DND-41 (cell line): ENCODE data around the gene MSANTD1.

ENCODE experiments used
- ATAC-seq: fragments of 200-7000 bp; cut with Tn5 transposase; 3 replicates; pipeline ENCODE4 v1.9.1; 2021; ENCODE audit warnings: low read depth; ENCODE audit not compliant: insufficient read depth
- DNase-seq: peaks from one replicate; pipeline ENCODE4 v3.0.0-alpha.2; 2020
- H2AFZ ChIP-seq: 2 replicates; pipeline ENCODE4 v1.6.0; 2012; ENCODE audit warnings: low read depth, low read length
- H3K27ac ChIP-seq: 2 replicates; pipeline ENCODE4 v1.5.1; 2012; ENCODE audit warnings: low read length, inconsistent platforms
- H3K27me3 ChIP-seq: fragments of 200-600 bp; sonication (generic); 2 replicates; pipeline ENCODE4 v1.6.0; 2012; ENCODE audit warnings: low read length, mild to moderate bottlenecking, inconsistent platforms; ENCODE audit not compliant: insufficient read depth, poor library complexity
- H3K36me3 ChIP-seq: 2 replicates; pipeline ENCODE4 v1.5.1; 2012; ENCODE audit warnings: low read length, inconsistent platforms; ENCODE audit not compliant: insufficient read depth
- H3K4me1 ChIP-seq: 2 replicates; pipeline ENCODE4 v1.5.1; 2012; ENCODE audit warnings: mild to moderate bottlenecking, low read length; ENCODE audit not compliant: insufficient read depth
- H3K4me2 ChIP-seq: 2 replicates; pipeline ENCODE4 v1.6.0; 2012; ENCODE audit warnings: mild to moderate bottlenecking, moderate library complexity, low read length, inconsistent platforms; ENCODE audit not compliant: insufficient read depth
- H3K4me3 ChIP-seq, 2 experiments: fragments of 200-600 bp in 1 of 2; shearing (Covaris generic) in 1 of 2; 2 replicates each; pipeline ENCODE4 v1.5.1; 2012 to 2016; ENCODE audit warnings: inconsistent platforms in 2 of 2, low read length in 2 of 2, mild to moderate bottlenecking in 2 of 2, low read depth in 1 of 2, moderate library complexity in 1 of 2
- H3K79me2 ChIP-seq: 2 replicates; pipeline ENCODE4 v1.6.0; 2012; ENCODE audit warnings: low read length, inconsistent platforms; ENCODE audit not compliant: insufficient read depth
- H3K9ac ChIP-seq: 2 replicates; pipeline ENCODE4 v1.6.0; 2012; ENCODE audit warnings: low read depth, mild to moderate bottlenecking, inconsistent platforms, low read length, moderate library complexity
- H3K9me3 ChIP-seq: 2 replicates; pipeline ENCODE4 v1.5.1; 2012; ENCODE audit warnings: low read length, moderate library complexity, mild to moderate bottlenecking, inconsistent platforms; ENCODE audit not compliant: insufficient read depth, severe bottlenecking
- H4K20me1 ChIP-seq: 2 replicates; pipeline ENCODE4 v1.6.0; 2012; ENCODE audit warnings: low read length; ENCODE audit not compliant: insufficient read depth
- CTCF ChIP-seq: IDR thresholded peaks from 2 replicates; pipeline ENCODE4 v1.5.1; 2012; ENCODE audit warnings: borderline replicate concordance, low read length, moderate library complexity, mild to moderate bottlenecking; ENCODE audit not compliant: poor library complexity, severe bottlenecking; ENCODE audit errors: extremely low read depth
- EZH2 ChIP-seq: IDR thresholded peaks from 3 replicates; pipeline ENCODE4 v1.6.1; 2012; ENCODE audit warnings: borderline replicate concordance, low read depth, mild to moderate bottlenecking, moderate library complexity, low read length, inconsistent platforms; ENCODE audit not compliant: severe bottlenecking

MSANTD1 gene

GRCh38 chr4:3238721-3239120 lies 10.2 kb upstream of the MSANTD1 start:
- Histone ChIP-seq H3K4me2 (no peak overlapping the region), H3K9ac (no peak overlapping the region), H2AFZ (no peak overlapping the region)

GRCh38 chr4:3239303-3239702 lies 9.7 kb upstream of the MSANTD1 start:
- Histone ChIP-seq H3K27me3 (no peaks in the 10 kb centered on the region), H3K4me2 (no peak overlapping the region), H3K4me3 (no peak overlapping the region), H4K20me1 (peaks cover 9% of the 10 kb centered on the region; the same call in 1 of the 2 replicates), H2AFZ (no peak overlapping the region), H3K27ac (no peak overlapping the region), H3K9me3 (no peaks in the 10 kb centered on the region), H3K36me3 (peaks cover 62% of the 10 kb centered on the region), H3K4me1 (no peaks in the 10 kb centered on the region), H3K9ac (no peak overlapping the region), H3K79me2 (no peaks in the 10 kb centered on the region)
- TF ChIP-seq EZH2 = no peak
- no peak for TF ChIP-seq CTCF
- ATAC-seq = no peak
- no peak for DNase-seq

More at GRCh38 chr4:3238721-3239120, 10.2 kb upstream of the MSANTD1 start:
- H3K36me3 ChIP-seq = peaks cover 67% of the 10 kb centered on the region
- no peaks in the 10 kb centered on the region for H3K9me3 ChIP-seq
- H3K4me1 ChIP-seq = no peaks in the 10 kb centered on the region
- no peak overlapping the region for H3K4me3 ChIP-seq
- DNase-seq (no peak), ATAC-seq (no peak)
- no peaks in the 10 kb centered on the region for H3K27me3 ChIP-seq
- TF ChIP-seq EZH2 = no peak
- no peak for TF ChIP-seq CTCF
- H4K20me1 ChIP-seq = peaks cover 6% of the 10 kb centered on the region; the same call in 1 of the 2 replicates
- no peak overlapping the region for H3K27ac ChIP-seq
- no peaks in the 10 kb centered on the region for H3K79me2 ChIP-seq

GRCh38 chr4:3239998-3240920 lies 8.7 kb upstream of the MSANTD1 start:
- Histone ChIP-seq H3K27me3 (no peaks in the 10 kb centered on the region), H3K36me3 (peaks cover 52% of the 10 kb centered on the region), H3K9ac (no peak overlapping the region), H3K9me3 (no peaks in the 10 kb centered on the region), H3K79me2 (no peaks in the 10 kb centered on the region), H3K4me3 (no peak overlapping the region), H3K4me2 (no peak overlapping the region), H3K4me1 (no peaks in the 10 kb centered on the region), H3K27ac (no peak overlapping the region), H4K20me1 (peaks cover 9% of the 10 kb centered on the region; the same call in 1 of the 2 replicates), H2AFZ (no peak overlapping the region)
- ATAC-seq (no peak), DNase-seq (no peak)
- TF ChIP-seq CTCF = no peak
- TF ChIP-seq EZH2 = no peak
